Endothelial cell (in vitro differentiated cells): ENCODE results near the gene MAGI2. TPM values are rescaled to one million over a fixed set of nuclear protein-coding genes. Genes with fewer than 3 reads are reported as not detected.

Experiments used
- DNase-seq: peaks from one replicate; pipeline ENCODE4 v3.0.0; 2021; ENCODE audit warnings: low spot score
- H3K27ac Mint-ChIP-seq: one replicate; pipeline ENCODE4 v1.8.0; 2021; ENCODE audit warnings: mixed read lengths, inconsistent platforms; ENCODE audit not compliant: unreplicated experiment
- H3K27me3 Mint-ChIP-seq: one replicate; pipeline ENCODE4 v1.8.0; 2021; ENCODE audit warnings: mild to moderate bottlenecking, moderate library complexity, mixed read lengths, inconsistent platforms; ENCODE audit not compliant: unreplicated experiment
- H3K36me3 Mint-ChIP-seq: one replicate; pipeline ENCODE4 v1.8.0; 2021; ENCODE audit warnings: mild to moderate bottlenecking, low read depth, mixed read lengths, inconsistent platforms; ENCODE audit not compliant: unreplicated experiment
- H3K4me1 Mint-ChIP-seq: one replicate; pipeline ENCODE4 v1.8.0; 2021; ENCODE audit warnings: mild to moderate bottlenecking, mixed read lengths, inconsistent platforms; ENCODE audit not compliant: unreplicated experiment
- H3K4me3 Mint-ChIP-seq: one replicate; pipeline ENCODE4 v1.8.0; 2021; ENCODE audit warnings: mild to moderate bottlenecking, mixed read lengths, inconsistent platforms; ENCODE audit not compliant: unreplicated experiment
- H3K9me3 Mint-ChIP-seq: one replicate; pipeline ENCODE4 v1.8.0; 2021; ENCODE audit warnings: mixed read lengths, inconsistent platforms; ENCODE audit not compliant: unreplicated experiment
- CTCF ChIP-seq: fragments of 200-600 bp; sonication (generic); IDR thresholded peaks from one replicate; pipeline ENCODE4 v1.5.0; 2021; ENCODE audit warnings: antibody characterized with exemption; ENCODE audit not compliant: unreplicated experiment
- total RNA-seq: library from RNA; stranded (reverse); fragmentation: NEBNext Ultra II Directional; extraction: Animal tissue kit (Norgen Biotek cat#: 25700); gene quantifications from one replicate; pipeline ENCODE4 v1.2.1, GENCODE V29; 2021; ENCODE audit not compliant: unreplicated experiment

MAGI2 gene
- total RNA-seq, 1 donor from 2014 or later = 6.3 TPM

- no peak overlapping the region for H3K4me3 Mint-ChIP-seq
- TF ChIP-seq CTCF = no peak
- H3K36me3 Mint-ChIP-seq = no peaks in the 10 kb centered on the region
- H3K9me3 Mint-ChIP-seq = no peaks in the 10 kb centered on the region
- no peak for DNase-seq
- no peaks in the 10 kb centered on the region for H3K27me3 Mint-ChIP-seq
- H3K27ac Mint-ChIP-seq = no peak overlapping the region
- no peaks in the 10 kb centered on the region for H3K4me1 Mint-ChIP-seq
Observed at GRCh38 chr7:79217468-79217867, 236.0 kb downstream of the MAGI2 start.

- Mint-ChIP-seq H3K36me3 (no peaks in the 10 kb centered on the region), H3K4me3 (no peak overlapping the region), H3K27ac (no peak overlapping the region), H3K4me1 (no peaks in the 10 kb centered on the region), H3K9me3 (no peaks in the 10 kb centered on the region), H3K27me3 (no peaks in the 10 kb centered on the region)
- TF ChIP-seq CTCF = no peak
- DNase-seq = no peak
Observed at GRCh38 chr7:79216236-79216635, 237.2 kb downstream of the MAGI2 start.

- Mint-ChIP-seq H3K4me1 (no peaks in the 10 kb centered on the region), H3K36me3 (no peaks in the 10 kb centered on the region), H3K27me3 (no peaks in the 10 kb centered on the region), H3K4me3 (no peak overlapping the region), H3K9me3 (no peaks in the 10 kb centered on the region), H3K27ac (no peak overlapping the region)
- no peak for DNase-seq
- no peak for TF ChIP-seq CTCF
Observed at GRCh38 chr7:79212334-79212733, 241.1 kb downstream of the MAGI2 start.

- Mint-ChIP-seq H3K4me1 (no peaks in the 10 kb centered on the region), H3K36me3 (no peaks in the 10 kb centered on the region), H3K27ac (no peak overlapping the region), H3K27me3 (no peaks in the 10 kb centered on the region), H3K9me3 (no peaks in the 10 kb centered on the region), H3K4me3 (no peak overlapping the region)
- TF ChIP-seq CTCF = no peak
- no peak for DNase-seq
Observed at GRCh38 chr7:79211724-79212123, 241.7 kb downstream of the MAGI2 start.

- Mint-ChIP-seq H3K27me3 (peaks cover 2% of the 10 kb centered on the region), H3K9me3 (no peaks in the 10 kb centered on the region), H3K27ac (no peak overlapping the region), H3K4me1 (no peaks in the 10 kb centered on the region), H3K36me3 (no peaks in the 10 kb centered on the region), H3K4me3 (no peak overlapping the region)
- DNase-seq = no peak
- TF ChIP-seq CTCF = no peak
Observed at GRCh38 chr7:79199961-79200360, 253.5 kb downstream of the MAGI2 start.
